C4-2B (cell line): ENCODE data around the gene CD6.

Source experiments
- ZFX ChIP-seq: fragments of 450-650 bp; IDR thresholded peaks from 2 replicates; pipeline ENCODE4 v1.6.1; 2017
- TF ChIP-seq, protein P1 (sequence below): fragments of 450-650 bp; conservative IDR thresholded peaks from 2 replicates; pipeline ENCODE4 v1.5.1; 2017; ENCODE audit warnings: mild to moderate bottlenecking

- TF ChIP-seq, protein P1, sequence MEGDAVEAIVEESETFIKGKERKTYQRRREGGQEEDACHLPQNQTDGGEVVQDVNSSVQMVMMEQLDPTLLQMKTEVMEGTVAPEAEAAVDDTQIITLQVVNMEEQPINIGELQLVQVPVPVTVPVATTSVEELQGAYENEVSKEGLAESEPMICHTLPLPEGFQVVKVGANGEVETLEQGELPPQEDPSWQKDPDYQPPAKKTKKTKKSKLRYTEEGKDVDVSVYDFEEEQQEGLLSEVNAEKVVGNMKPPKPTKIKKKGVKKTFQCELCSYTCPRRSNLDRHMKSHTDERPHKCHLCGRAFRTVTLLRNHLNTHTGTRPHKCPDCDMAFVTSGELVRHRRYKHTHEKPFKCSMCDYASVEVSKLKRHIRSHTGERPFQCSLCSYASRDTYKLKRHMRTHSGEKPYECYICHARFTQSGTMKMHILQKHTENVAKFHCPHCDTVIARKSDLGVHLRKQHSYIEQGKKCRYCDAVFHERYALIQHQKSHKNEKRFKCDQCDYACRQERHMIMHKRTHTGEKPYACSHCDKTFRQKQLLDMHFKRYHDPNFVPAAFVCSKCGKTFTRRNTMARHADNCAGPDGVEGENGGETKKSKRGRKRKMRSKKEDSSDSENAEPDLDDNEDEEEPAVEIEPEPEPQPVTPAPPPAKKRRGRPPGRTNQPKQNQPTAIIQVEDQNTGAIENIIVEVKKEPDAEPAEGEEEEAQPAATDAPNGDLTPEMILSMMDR, result no peak
- no peak for TF ChIP-seq ZFX
Measured at GRCh38 chr11:60927061-60927592, 44.4 kb upstream of the CD6 start.
